Left lung (tissue), 10 donors: ENCODE measurements around the gene SLC27A4. TPM values are rescaled to one million over a fixed set of nuclear protein-coding genes. Genes with fewer than 3 reads are reported as not detected.

Experiments
- ATAC-seq: fragments of 200-7000 bp; cut with Tn5 transposase; one replicate; pipeline ENCODE4 v1.9.1; 2020; ENCODE audit warnings: moderate library complexity
- DNase-seq, 4 donors: peaks; one replicate each; pipeline ENCODE4 v3.0.0-alpha.2; 2013 to 2020
- H3K27ac ChIP-seq, 2 donors: fragments of 200-600 bp; sonication (generic) in 1 of 2; one replicate each; pipeline versions ENCODE4 v1.5.0 to v1.8.0; 2020 to 2021
- H3K27me3 ChIP-seq, 2 donors: fragments of 200-600 bp; sonication (generic) in 1 of 2; one replicate each; pipeline versions ENCODE4 v1.5.0 to v1.8.0; 2020 to 2021
- H3K36me3 ChIP-seq, 2 donors: fragments of 200-600 bp; sonication (generic) in 1 of 2; one replicate each; pipeline versions ENCODE4 v1.5.0 to v1.8.0; 2020 to 2021
- H3K4me1 ChIP-seq, 2 donors: fragments of 200-600 bp; one replicate each; pipeline ENCODE4 v1.8.0; 2021
- H3K4me3 ChIP-seq, 2 donors: fragments of 200-600 bp; sonication (generic) in 1 of 2; one replicate each; pipeline versions ENCODE4 v1.5.0 to v1.8.0; 2020 to 2021; ENCODE audit warnings: mild to moderate bottlenecking in 1 of 2
- H3K9me3 ChIP-seq, 2 donors: fragments of 200-600 bp; sonication (generic) in 1 of 2; one replicate each; pipeline versions ENCODE4 v1.5.0 to v1.8.0; 2020 to 2021
- intact Hi-C, 2 donors: fragments of 100-400 bp; cut with DNase I; formaldehyde crosslinking; loops; one replicate each; pipeline versions ENCODE4 v1.11.2 to v1.14.2; 2022
- polyA plus RNA-seq, 6 donors: library from polyadenylated mRNA; unstranded; fragments of 120-200 nt; gene quantifications; one replicate each; pipeline ENCODE4 v1.2.1, GENCODE V29; 2013; ENCODE audit not compliant: insufficient read length in 6 of 6
- total RNA-seq, 2 donors: library from RNA; stranded (reverse); fragmentation: NEBNext Ultra II Directional; extraction: Animal tissue kit (Norgen Biotek cat#: 25700); gene quantifications; one replicate each; pipeline ENCODE4 v1.2.1, GENCODE V29; 2021
- TF ChIP-seq, protein P1 (sequence below), 2 donors: fragments of 200-600 bp; sonication (generic) in 1 of 2; IDR thresholded peaks; one replicate each; pipeline versions ENCODE4 v1.5.0 to v1.8.0; 2021; ENCODE audit warnings: antibody characterized with exemption in 2 of 2
- donor health status: DM: no; HTN: yes; CAD: no.
- donor health status: DM: no; HTN: no; CAD: no.

Gene SLC27A4
- total and polyA plus RNA-seq, 8 donors, result 7.6 to 33.7 (median 12.1) TPM

DNA sequence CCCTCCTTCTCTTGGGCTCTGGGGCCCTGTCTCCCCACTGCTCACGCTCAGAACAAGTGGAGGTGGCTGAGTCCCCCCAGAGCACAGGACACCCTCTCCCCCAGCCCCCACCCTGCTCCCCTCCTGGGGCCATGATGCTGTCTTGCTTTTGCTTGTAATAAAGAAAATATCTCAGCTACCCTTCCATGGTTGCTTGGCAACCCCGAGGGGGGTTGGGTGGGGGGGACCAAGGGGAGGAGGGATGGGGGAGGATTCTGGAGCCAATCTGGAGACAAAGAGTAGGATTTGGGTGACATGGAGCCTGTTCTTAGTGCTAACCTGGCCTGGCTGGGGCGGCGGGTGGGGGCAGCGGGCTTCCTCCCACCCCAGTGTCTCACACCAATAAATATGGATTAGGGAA lies 64.2 kb downstream of the SLC27A4 start:
- Histone ChIP-seq H3K27ac (no peak overlapping the region), H3K36me3 (no peaks in the 10 kb centered on the region), H3K27me3 (peaks cover 0 to 21% of the 10 kb centered on the region in 2 donors), H3K4me1 (no peaks in the 10 kb centered on the region), H3K9me3 (no peaks in the 10 kb centered on the region), H3K4me3 (no peak overlapping the region)
- intact Hi-C loops, result no loop called here
- ATAC-seq (no peak), DNase-seq (no peak)
- TF ChIP-seq, protein P1, sequence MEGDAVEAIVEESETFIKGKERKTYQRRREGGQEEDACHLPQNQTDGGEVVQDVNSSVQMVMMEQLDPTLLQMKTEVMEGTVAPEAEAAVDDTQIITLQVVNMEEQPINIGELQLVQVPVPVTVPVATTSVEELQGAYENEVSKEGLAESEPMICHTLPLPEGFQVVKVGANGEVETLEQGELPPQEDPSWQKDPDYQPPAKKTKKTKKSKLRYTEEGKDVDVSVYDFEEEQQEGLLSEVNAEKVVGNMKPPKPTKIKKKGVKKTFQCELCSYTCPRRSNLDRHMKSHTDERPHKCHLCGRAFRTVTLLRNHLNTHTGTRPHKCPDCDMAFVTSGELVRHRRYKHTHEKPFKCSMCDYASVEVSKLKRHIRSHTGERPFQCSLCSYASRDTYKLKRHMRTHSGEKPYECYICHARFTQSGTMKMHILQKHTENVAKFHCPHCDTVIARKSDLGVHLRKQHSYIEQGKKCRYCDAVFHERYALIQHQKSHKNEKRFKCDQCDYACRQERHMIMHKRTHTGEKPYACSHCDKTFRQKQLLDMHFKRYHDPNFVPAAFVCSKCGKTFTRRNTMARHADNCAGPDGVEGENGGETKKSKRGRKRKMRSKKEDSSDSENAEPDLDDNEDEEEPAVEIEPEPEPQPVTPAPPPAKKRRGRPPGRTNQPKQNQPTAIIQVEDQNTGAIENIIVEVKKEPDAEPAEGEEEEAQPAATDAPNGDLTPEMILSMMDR (IDR thresholded peaks at IDR 0.05), result no peak

DNA sequence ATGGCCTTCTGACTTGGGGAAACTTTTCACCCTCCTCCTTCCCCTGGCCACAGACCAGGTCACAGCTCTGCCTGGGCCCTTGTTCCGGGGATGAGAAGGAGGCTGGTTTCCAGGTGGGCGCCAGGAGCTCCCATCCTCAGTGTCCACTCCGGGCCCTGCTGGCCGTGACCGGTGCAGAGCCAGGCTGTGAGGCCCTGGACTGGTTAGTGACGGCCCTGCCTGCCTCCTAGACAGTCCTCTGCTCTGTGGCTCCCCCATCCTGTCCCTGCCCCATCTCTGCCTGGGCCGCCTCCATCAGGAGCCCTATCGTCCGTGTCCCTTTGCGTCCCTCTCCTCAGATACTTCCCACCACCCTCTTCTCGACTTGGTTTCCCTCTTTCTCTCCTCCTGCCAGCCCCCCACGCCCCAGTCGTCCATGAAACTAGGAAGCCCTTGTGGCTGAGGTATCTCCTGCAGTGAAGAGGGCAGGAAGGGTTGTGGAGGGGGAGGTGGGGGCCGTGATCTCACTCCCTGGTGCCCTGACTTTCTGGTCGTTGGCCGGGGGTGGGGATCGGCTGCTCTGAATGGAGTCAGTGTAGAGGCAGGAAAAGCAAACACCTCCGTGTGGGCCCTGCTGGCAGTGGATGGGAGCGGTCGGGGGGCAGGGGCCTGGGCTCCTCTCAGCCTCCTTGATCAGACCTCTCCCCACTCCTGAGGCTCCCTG lies 64.9 kb downstream of the SLC27A4 start:
- TF ChIP-seq, protein P1 (IDR thresholded peaks at IDR 0.05), result no peak
- Histone ChIP-seq H3K27ac (no peak overlapping the region), H3K9me3 (no peaks in the 10 kb centered on the region), H3K27me3 (peaks cover 0 to 25% of the 10 kb centered on the region in 2 donors), H3K4me3 (no peak overlapping the region), H3K4me1 (no peaks in the 10 kb centered on the region), H3K36me3 (no peaks in the 10 kb centered on the region)
- intact Hi-C loops, result no loop called here
- no peak for ATAC-seq
- DNase-seq, result no peak

DNA sequence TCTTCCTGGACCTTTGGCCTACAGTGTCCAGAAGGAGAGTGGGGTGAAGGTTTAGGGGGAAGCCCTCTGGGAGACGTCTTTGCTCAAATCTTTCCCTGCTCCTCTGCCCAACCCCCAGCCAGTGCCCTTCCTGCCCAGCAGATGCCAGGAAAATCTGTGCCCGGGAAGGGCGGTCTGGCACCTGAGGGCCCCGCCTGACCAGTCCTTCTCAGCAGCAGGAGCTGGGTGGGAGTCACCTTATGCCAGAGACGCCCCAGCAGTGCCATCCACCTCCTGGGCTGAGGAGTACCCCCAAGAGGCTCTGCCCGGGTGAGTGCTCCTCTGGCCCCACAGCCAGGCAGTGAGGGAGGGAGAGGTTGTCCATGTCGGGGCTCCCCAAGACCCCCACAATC lies 65.4 kb downstream of the SLC27A4 start:
- H3K9me3 ChIP-seq, result no peaks in the 10 kb centered on the region
- no peak overlapping the region for H3K27ac ChIP-seq
- no peaks in the 10 kb centered on the region for H3K36me3 ChIP-seq
- no peak overlapping the region for H3K4me3 ChIP-seq
- no peak for DNase-seq
- H3K27me3 ChIP-seq, result peaks cover 0 to 30% of the 10 kb centered on the region in 2 donors
- intact Hi-C loops, result no loop called here
- ATAC-seq, result no peak
- H3K4me1 ChIP-seq, result no peaks in the 10 kb centered on the region
- TF ChIP-seq, protein P1 (IDR thresholded peaks at IDR 0.05), result no peak

DNA sequence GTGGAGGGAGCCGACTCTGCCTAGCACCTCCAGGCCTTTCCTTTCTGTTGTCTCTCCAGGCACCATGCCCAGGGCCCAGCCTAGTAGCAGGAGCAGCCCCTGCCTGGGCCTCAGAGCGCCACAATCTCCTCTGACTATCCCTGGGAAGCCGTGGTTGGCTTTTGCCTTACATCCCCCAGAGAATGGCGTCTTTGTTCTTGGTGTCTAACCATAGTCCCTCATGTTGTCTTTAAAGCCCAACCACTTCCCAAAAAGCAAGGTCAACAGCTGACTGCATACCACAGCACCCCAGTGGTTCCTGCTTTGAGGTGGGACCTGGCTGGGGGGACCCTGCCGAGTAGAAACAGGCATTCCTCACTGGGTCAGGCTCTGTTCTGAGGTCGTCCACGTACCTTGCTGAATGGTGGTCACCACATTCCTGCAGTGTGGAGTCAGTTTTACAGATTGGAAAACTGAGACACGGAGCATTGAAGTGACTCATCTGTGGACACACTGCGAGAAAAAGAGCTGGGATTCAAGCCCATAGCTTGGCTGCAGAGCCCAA lies 66.6 kb downstream of the SLC27A4 start:
- Histone ChIP-seq H3K36me3 (no peaks in the 10 kb centered on the region), H3K4me3 (no peak overlapping the region), H3K9me3 (no peaks in the 10 kb centered on the region), H3K27me3 (peaks cover 0 to 38% of the 10 kb centered on the region in 2 donors), H3K4me1 (no peaks in the 10 kb centered on the region), H3K27ac (no peak overlapping the region)
- TF ChIP-seq, protein P1 (IDR thresholded peaks at IDR 0.05), result no peak
- ATAC-seq (no peak), DNase-seq (no peak)
- intact Hi-C loops, result no loop called here

DNA sequence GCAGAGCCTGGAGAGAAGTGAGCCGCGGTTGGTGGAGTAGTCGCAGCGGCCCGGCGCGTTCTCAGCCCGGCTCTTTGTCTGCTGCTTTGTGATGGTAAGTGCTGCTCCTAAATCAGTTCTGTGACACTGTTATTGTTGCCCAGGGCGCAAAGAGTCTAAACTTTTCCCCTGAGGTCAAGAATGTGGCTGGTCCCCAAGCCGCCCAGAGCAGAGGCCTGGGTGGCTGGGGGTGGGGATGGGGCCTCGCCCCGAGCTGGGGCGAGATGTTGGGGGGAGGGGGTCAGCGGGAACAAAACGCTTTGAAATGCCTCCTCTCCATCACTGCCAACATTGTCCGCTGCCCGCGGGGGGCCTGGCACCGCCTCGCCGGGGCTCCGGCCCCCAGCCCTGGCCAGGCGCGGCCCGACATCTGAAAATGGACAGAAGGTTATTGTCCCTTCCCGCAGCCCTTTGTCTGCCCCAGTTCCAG lies 68.7 kb downstream of the SLC27A4 start:
- Histone ChIP-seq H3K4me3 (no peak overlapping the region), H3K4me1 (no peaks in the 10 kb centered on the region), H3K27me3 (peaks cover 0 to 59% of the 10 kb centered on the region in 2 donors), H3K36me3 (no peaks in the 10 kb centered on the region), H3K9me3 (no peaks in the 10 kb centered on the region), H3K27ac (no peak overlapping the region)
- TF ChIP-seq, protein P1 (IDR thresholded peaks at IDR 0.05), result no peak
- ATAC-seq (no peak), DNase-seq (no peak)
- intact Hi-C loops, result no loop called here
